GM18861 (cell line): ENCODE data around the gene GOLGA5.
"Not testable (repeated sequence)": the region's sequence is repeated elsewhere in the genome, so short reads cannot be mapped to it uniquely, and the experiment has no call there.

ENCODE experiments used
- ATAC-seq: cut with Tn5 transposase; IDR thresholded peaks from one replicate; pipeline ENCODE4 v1.9.1; 2021; ENCODE audit not compliant: unreplicated experiment

GOLGA5 gene

GRCh38 chr14:92819680-92820535, 25.8 kb downstream of the GOLGA5 start:
- ATAC-seq: not testable (repeated sequence)

GRCh38 chr14:92820536-92820840, 26.4 kb downstream of the GOLGA5 start:
- ATAC-seq: not testable (repeated sequence)

DNA sequence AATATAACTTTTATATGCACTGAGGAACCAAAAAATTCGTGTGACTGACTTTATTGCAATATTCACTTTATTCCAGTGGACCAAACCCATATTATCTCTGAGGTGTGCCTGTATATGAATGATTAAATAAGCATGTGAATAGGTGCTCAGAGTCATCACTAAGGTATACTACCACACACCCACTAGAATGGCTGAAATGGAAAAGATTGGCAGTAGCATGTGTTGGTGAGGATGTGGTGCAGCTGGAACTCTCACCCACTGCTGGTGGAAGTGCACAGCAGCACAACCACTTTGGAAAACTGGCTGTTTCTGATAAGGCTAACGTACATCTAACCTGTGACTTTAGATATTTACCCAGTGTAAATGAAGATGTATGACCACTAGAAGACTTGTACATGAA, 36.8 kb downstream of the GOLGA5 start:
- no peak for ATAC-seq

DNA sequence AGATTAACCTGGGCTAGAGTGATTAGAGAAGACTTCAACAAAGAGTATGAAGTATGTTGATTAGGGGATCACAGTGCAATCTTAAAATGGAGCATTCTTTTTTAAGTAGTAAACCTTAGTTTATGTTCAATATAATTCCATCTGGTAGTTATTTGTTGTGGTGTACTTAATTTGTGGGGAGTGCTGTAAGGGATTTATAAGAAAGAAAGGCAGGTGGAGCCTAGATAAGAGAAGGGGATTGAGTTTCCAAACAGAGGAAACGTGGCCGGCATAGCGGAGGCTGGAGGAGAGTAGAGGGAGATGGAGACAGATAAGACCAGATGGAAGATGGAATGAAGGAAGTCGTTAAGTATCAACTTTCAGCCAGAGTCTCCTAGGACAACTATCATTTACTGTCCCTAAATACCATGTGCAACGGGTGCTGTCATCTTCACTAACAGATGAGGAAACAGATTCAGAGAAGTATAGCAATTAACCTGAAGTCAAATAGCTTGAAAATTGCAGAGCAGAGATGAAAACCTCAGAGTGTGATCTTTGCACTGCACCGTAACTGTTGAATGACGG, 38.1 kb downstream of the GOLGA5 start:
- no peak for ATAC-seq

GRCh38 chr14:92841930-92842329, 47.8 kb downstream of the GOLGA5 start:
- ATAC-seq: no peak

- ATAC-seq: peak; percentile 42
Observed at GRCh38 chr14:92844204-92844603, 50.1 kb downstream of the GOLGA5 start.

- peak; percentile 83 for ATAC-seq
Observed at GRCh38 chr14:92846162-92846897, 52.2 kb downstream of the GOLGA5 start.

GRCh38 chr14:92847278-92847677, 53.2 kb downstream of the GOLGA5 start:
- ATAC-seq: no peak

GRCh38 chr14:92847749-92848148, 53.6 kb downstream of the GOLGA5 start:
- no peak for ATAC-seq

GRCh38 chr14:92848887-92849286, 54.8 kb downstream of the GOLGA5 start:
- ATAC-seq: no peak

- ATAC-seq: no peak
Observed at GRCh38 chr14:92850492-92850891, 56.4 kb downstream of the GOLGA5 start.

- ATAC-seq: not testable (repeated sequence)
Observed at GRCh38 chr14:92853136-92853535, 59.0 kb downstream of the GOLGA5 start.

- ATAC-seq: no peak
Observed at GRCh38 chr14:92860049-92860840, 66.1 kb downstream of the GOLGA5 start.

DNA sequence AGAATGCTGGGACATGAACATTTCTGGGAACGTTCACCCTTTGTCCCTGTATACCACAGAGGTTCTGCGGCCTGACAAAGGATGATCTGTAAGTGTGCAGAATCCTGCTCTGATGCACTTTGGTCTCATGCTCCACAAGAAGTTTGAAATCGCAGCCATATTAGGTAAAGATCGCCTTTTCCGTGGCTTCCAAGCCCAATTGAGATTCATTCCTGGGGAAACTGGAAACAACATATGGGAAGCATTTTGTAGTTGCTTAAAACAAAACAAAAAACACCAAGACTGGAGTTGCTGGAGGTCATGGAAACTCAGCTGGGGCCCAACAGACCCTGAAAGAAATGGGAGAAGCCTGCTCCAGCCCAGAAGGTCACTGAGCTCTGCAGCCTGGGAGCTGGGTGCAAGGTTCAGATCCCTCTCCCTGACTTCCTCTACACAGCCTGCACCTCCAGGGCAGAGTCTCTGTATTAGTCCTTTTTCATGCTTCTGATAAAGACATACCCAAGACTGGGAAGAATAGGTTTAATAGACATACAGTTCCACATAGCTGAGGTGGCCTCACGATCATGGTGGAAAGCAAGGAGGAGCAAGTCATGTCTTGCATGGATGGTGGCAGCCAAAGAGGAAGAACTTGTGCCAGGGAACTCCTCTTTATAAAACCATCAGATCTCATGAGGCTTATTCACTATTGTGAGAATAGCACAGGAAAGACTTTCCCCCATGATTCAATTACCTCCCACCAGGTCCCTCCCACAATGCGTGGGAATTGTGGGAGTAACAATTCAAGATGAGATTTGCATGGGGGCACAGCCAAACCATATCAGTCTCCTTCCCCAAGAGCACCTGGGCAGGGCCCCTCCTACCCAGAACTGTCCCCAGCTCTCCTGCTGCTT, 68.0 kb downstream of the GOLGA5 start:
- no peak for ATAC-seq

DNA sequence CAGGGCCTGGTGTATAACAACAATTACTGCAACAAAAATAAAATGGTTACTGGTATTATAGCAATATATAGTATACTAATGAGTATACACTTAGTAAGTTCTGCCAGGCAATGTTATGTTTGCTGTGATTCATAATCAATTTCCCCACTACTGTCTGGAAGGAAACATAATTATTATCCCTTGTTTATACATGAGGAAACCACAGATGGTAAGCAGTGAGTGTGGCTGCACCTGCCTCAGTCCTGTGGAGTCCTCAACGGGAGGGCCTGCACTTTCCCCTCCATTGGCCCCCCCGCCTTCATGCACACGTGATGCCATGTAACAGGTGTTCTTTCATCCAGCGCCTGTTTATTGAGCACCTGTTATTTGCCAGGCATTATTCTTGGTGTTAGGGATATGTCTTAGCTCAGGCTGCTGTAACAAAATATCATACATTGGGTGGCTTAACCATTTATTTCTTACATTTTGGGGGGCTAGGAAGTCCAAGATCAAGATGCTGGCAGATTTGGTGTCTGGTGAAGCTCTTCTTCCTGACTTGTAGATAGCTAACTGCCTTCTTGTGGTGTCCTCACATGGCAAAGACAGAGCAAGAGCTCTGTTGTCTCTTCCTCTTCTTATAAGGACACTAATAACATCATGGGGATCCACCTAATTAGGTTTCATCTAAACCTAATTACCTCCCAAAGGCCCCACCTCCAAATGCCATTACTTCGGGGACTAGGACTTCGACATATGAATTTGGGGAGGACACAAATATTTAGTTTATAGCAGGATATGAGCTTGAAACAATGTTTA, 69.4 kb downstream of the GOLGA5 start:
- no peak for ATAC-seq

DNA sequence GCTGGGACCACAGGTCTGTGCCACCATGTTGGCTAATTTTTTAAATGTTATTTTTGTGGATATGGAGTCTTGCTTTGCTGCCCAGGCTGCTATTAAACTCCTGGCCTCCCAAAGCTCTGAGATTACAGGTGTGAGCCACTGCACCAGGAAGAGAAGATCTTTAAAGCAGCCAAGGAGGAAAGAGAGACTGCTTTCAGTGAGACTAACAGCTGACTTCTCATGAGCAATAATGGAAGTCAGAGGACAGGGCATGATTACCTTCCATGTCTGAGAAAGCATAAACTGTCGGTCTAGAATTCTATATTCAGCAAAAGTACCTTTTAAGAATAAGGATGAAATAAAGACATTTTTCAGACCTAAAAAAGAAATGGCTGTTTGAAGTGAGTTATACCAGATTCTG, 71.6 kb downstream of the GOLGA5 start:
- ATAC-seq: no peak

- no peak for ATAC-seq
Observed at GRCh38 chr14:92866181-92866752, 72.2 kb downstream of the GOLGA5 start.

GRCh38 chr14:92866901-92867865, 73.1 kb downstream of the GOLGA5 start:
- ATAC-seq: no peak
